H9 (cell line): ENCODE results near the gene RABGAP1L. TPM values are rescaled to one million over a fixed set of nuclear protein-coding genes. Genes with fewer than 3 reads are reported as not detected.
"Not testable (repeated sequence)": the region's sequence is repeated elsewhere in the genome, so short reads cannot be mapped to it uniquely, and the experiment has no call there.

Experiments
- DNase-seq: peaks from one replicate; pipeline ENCODE4 v3.0.0-alpha.2; 2017
- H2AFZ ChIP-seq: one replicate; pipeline ENCODE4 v1.6.1; 2013; ENCODE audit warnings: mild to moderate bottlenecking, low read length, control low read depth, moderate library complexity
- H2AK5ac ChIP-seq: 2 replicates; pipeline ENCODE4 v1.6.1; 2013; ENCODE audit warnings: low read length, control low read depth, mixed read lengths; ENCODE audit not compliant: insufficient read length
- H2BK120ac ChIP-seq: one replicate; pipeline ENCODE4 v1.6.1; 2013; ENCODE audit warnings: low read depth, mild to moderate bottlenecking, low read length, control low read depth, inconsistent platforms; ENCODE audit not compliant: poor library complexity, severe bottlenecking
- H2BK12ac ChIP-seq: 2 replicates; pipeline ENCODE4 v1.6.1; 2013; ENCODE audit warnings: low read length, control low read depth, mixed read lengths, low read depth; ENCODE audit not compliant: insufficient read length
- H2BK15ac ChIP-seq: 2 replicates; pipeline ENCODE4 v1.6.1; 2013; ENCODE audit warnings: low read depth, low read length, control low read depth
- H2BK20ac ChIP-seq: one replicate; pipeline ENCODE4 v1.6.1; 2013; ENCODE audit warnings: low read depth, mild to moderate bottlenecking, low read length, control low read depth, inconsistent platforms; ENCODE audit not compliant: poor library complexity, severe bottlenecking
- H2BK5ac ChIP-seq: 2 replicates; pipeline ENCODE4 v1.6.1; 2013; ENCODE audit warnings: low read length, control low read depth, mixed read lengths; ENCODE audit not compliant: insufficient read length
- H3K14ac ChIP-seq: 2 replicates; pipeline ENCODE4 v1.6.1; 2013; ENCODE audit warnings: low read length, control low read depth; ENCODE audit not compliant: insufficient read depth
- H3K18ac ChIP-seq: 2 replicates; pipeline ENCODE4 v1.6.1; 2013; ENCODE audit warnings: low read depth, mild to moderate bottlenecking, mixed read lengths, low read length, control low read depth; ENCODE audit not compliant: insufficient read length
- H3K23ac ChIP-seq: 2 replicates; pipeline ENCODE4 v1.6.1; 2013; ENCODE audit warnings: low read length, control low read depth, mixed read lengths, low read depth; ENCODE audit not compliant: insufficient read length
- H3K23me2 ChIP-seq: 2 replicates; pipeline ENCODE4 v1.6.1; 2013; ENCODE audit warnings: low read depth, mild to moderate bottlenecking, mixed read lengths, low read length, control low read depth; ENCODE audit not compliant: insufficient read length, poor library complexity, severe bottlenecking
- H3K27ac ChIP-seq: 2 replicates; pipeline ENCODE4 v1.5.1; 2013; ENCODE audit warnings: low read length, control low read depth, mixed read lengths, low read depth; ENCODE audit not compliant: insufficient read length
- H3K27me3 ChIP-seq: 2 replicates; pipeline ENCODE4 v1.6.1; 2013; ENCODE audit warnings: low read length, control low read depth, inconsistent platforms; ENCODE audit not compliant: insufficient read depth
- H3K4ac ChIP-seq: 2 replicates; pipeline ENCODE4 v1.6.1; 2013; ENCODE audit warnings: low read depth, mild to moderate bottlenecking, control low read depth, inconsistent platforms, low read length, moderate library complexity
- H3K4me1 ChIP-seq: 2 replicates; pipeline ENCODE4 v1.6.1; 2013; ENCODE audit warnings: low read length, control low read depth, inconsistent platforms; ENCODE audit not compliant: insufficient read depth
- H3K4me2 ChIP-seq: 2 replicates; pipeline ENCODE4 v1.6.1; 2013; ENCODE audit warnings: low read length, control low read depth, mixed read lengths; ENCODE audit not compliant: insufficient read length, insufficient read depth
- H3K56ac ChIP-seq: 2 replicates; pipeline ENCODE4 v1.6.1; 2013; ENCODE audit warnings: low read depth, mild to moderate bottlenecking, mixed read lengths, low read length, control low read depth; ENCODE audit not compliant: insufficient read length
- H3K79me1 ChIP-seq: 2 replicates; pipeline ENCODE4 v1.6.1; 2013; ENCODE audit warnings: low read depth, mild to moderate bottlenecking, moderate library complexity, low read length, control low read depth, inconsistent platforms; ENCODE audit not compliant: insufficient read depth, poor library complexity, severe bottlenecking
- H3K79me2 ChIP-seq: 2 replicates; pipeline ENCODE4 v1.6.1; 2013; ENCODE audit warnings: low read length, control low read depth, inconsistent platforms; ENCODE audit not compliant: insufficient read depth
- H3K9ac ChIP-seq: 2 replicates; pipeline ENCODE4 v1.6.1; 2013; ENCODE audit warnings: low read length, control low read depth, mixed read lengths; ENCODE audit not compliant: insufficient read length; ENCODE audit errors: extremely low read depth
- H3K9me3 ChIP-seq: one replicate; pipeline ENCODE4 v1.6.1; 2013; ENCODE audit warnings: low read depth, low read length, inconsistent platforms; ENCODE audit not compliant: control insufficient read depth
- H3T11ph ChIP-seq: one replicate; pipeline ENCODE4 v1.6.1; 2013; ENCODE audit warnings: mild to moderate bottlenecking, low read length, control low read depth, inconsistent platforms
- H4K20me1 ChIP-seq: one replicate; pipeline ENCODE4 v1.6.1; 2013; ENCODE audit not compliant: control insufficient read depth, insufficient read length, insufficient read depth
- H4K5ac ChIP-seq: 2 replicates; pipeline ENCODE4 v1.6.1; 2013; ENCODE audit warnings: low read depth, mild to moderate bottlenecking, mixed read lengths, low read length, control low read depth; ENCODE audit not compliant: insufficient read length
- H4K8ac ChIP-seq: replicated peaks from 2 replicates; pipeline ENCODE4 v1.6.1; 2013; ENCODE audit warnings: low read length, control low read depth, mixed read lengths, low read depth; ENCODE audit not compliant: insufficient read length
- H4K91ac ChIP-seq: 2 replicates; pipeline ENCODE4 v1.6.1; 2013; ENCODE audit warnings: low read depth, mild to moderate bottlenecking, moderate library complexity, mixed read lengths, low read length, control low read depth; ENCODE audit not compliant: insufficient read length
- H3K27ac Mint-ChIP-seq, 3 experiments: 2 replicates in 2 of 3; 3 replicates in 1 of 3; pipeline ENCODE4 v1.8.0; 2020 to 2021; ENCODE audit warnings: mixed read lengths in 3 of 3, mild to moderate bottlenecking in 1 of 3, moderate library complexity in 1 of 3
- H3K27me3 Mint-ChIP-seq: 2 replicates; pipeline ENCODE4 v1.8.0; 2021; ENCODE audit warnings: low read depth, mild to moderate bottlenecking, moderate library complexity, mixed read lengths
- H3K36me3 Mint-ChIP-seq, 3 experiments: 2 replicates in 2 of 3; 3 replicates in 1 of 3; pipeline ENCODE4 v1.8.0; 2020 to 2021; ENCODE audit warnings: low read depth in 3 of 3, mixed read lengths in 3 of 3; ENCODE audit not compliant: insufficient read depth in 1 of 3
- H3K4me1 Mint-ChIP-seq, 2 experiments: 2 replicates each; pipeline ENCODE4 v1.8.0; 2020; ENCODE audit warnings: mixed read lengths in 2 of 2
- H3K4me3 Mint-ChIP-seq, 2 experiments: 2 replicates in 1 of 2; 3 replicates in 1 of 2; pipeline ENCODE4 v1.8.0; 2020 to 2021; ENCODE audit warnings: mild to moderate bottlenecking in 2 of 2, mixed read lengths in 2 of 2, moderate library complexity in 1 of 2
- H3K9me3 Mint-ChIP-seq, 2 experiments: 2 replicates in 1 of 2; 3 replicates in 1 of 2; pipeline ENCODE4 v1.8.0; 2020; ENCODE audit warnings: mild to moderate bottlenecking in 2 of 2, mixed read lengths in 2 of 2, moderate library complexity in 1 of 2
- WGBS: extraction: QIAGEN DNeasy Blood & Tissue Kit; methylation state at CpG from one replicate; pipeline ENCODE4 v1.1.7; 2013; ENCODE audit warnings: missing lambda C conversion rate, low lambda C conversion rate, mixed read lengths; ENCODE audit not compliant: insufficient read length; ENCODE audit errors: extremely low coverage; 5-methylcytosine and 5-hydroxymethylcytosine counted together
- total RNA-seq: library from RNA; stranded (reverse); gene quantifications from 2 replicates; pipeline ENCODE4 v1.2.1, GENCODE V29; 2021

RABGAP1L gene
- total RNA-seq, 1 experiment from 2014 or later: 147 TPM

DNA sequence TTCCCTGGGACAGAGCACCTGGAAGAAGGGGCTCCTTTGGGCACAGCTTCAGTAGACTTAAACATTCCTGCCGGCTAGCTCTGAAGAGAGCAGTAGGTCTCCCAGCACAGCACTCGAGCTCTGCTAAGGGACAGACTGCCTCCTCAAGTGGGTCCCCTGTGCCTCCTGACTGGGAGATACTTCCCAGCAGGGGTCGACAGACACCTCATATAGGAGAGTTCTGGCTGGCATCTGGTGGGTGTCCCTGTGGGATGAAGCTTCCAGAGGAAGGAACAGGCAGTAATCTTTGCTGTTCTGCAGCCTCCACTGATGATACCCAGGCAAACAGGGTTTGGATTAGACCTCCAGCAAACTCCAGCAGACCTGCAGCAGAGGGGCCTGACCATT, 14.9 kb upstream of the RABGAP1L start:
- not testable (repeated sequence) for H3K36me3 Mint-ChIP-seq, H3K27me3 Mint-ChIP-seq, H3K4ac ChIP-seq, H3K23ac ChIP-seq, H3K79me1 ChIP-seq, H2BK120ac ChIP-seq, H3K9ac ChIP-seq, H3K4me2 ChIP-seq, H2BK5ac ChIP-seq, H3K23me2 ChIP-seq, H3K4me3 Mint-ChIP-seq, H3K27ac Mint-ChIP-seq, H3K27ac ChIP-seq, H3K27me3 ChIP-seq, H2AK5ac ChIP-seq, H4K20me1 ChIP-seq, H3K4me1 Mint-ChIP-seq, H3K18ac ChIP-seq, H2BK20ac ChIP-seq, H4K5ac ChIP-seq, H3K9me3 ChIP-seq, H2BK15ac ChIP-seq, H3K4me1 ChIP-seq, H2BK12ac ChIP-seq, H3K56ac ChIP-seq, H3K79me2 ChIP-seq, H4K91ac ChIP-seq, H3T11ph ChIP-seq, H2AFZ ChIP-seq, DNase-seq, H4K8ac ChIP-seq, H3K14ac ChIP-seq
- WGBS: no CpG with 5 or more reads among the region's 3 CpGs
- H3K9me3 Mint-ChIP-seq: peaks cover 14 to 16% of the 10 kb centered on the region in 2 experiments
